Prostate gland (tissue), 2 donors: ENCODE results near the gene TRMT11. TPM values are rescaled to one million over a fixed set of nuclear protein-coding genes. Genes with fewer than 3 reads are reported as not detected.

ENCODE experiments used
- DNase-seq: peaks from one replicate; pipeline ENCODE4 v3.0.0-alpha.2; 2019; ENCODE audit warnings: low spot score
- H3K27ac ChIP-seq, 2 donors: fragments of 200-600 bp; sonication (generic); 2 replicates each; pipeline ENCODE4 v1.5.1; 2017 to 2019
- H3K27me3 ChIP-seq: fragments of 200-600 bp; sonication (generic); replicated peaks from 2 replicates; pipeline ENCODE4 v1.5.1; 2019; ENCODE audit not compliant: insufficient read depth
- H3K36me3 ChIP-seq, 2 donors: fragments of 200-600 bp; sonication (generic); 1 replicate in 1 of 2; 2 replicates in 1 of 2; pipeline versions ENCODE4 v1.5.1 to v1.8.1; 2017 to 2019
- H3K4me1 ChIP-seq: fragments of 200-600 bp; sonication (generic); replicated peaks from 2 replicates; pipeline ENCODE4 v1.5.1; 2019
- H3K4me3 ChIP-seq, 2 donors: fragments of 200-600 bp; sonication (generic); 2 replicates each; pipeline ENCODE4 v1.5.1; 2017 to 2019
- H3K9me3 ChIP-seq: fragments of 200-600 bp; sonication (generic); 2 replicates; pipeline ENCODE4 v1.5.1; 2017
- CTCF ChIP-seq, 4 experiments: fragments of 200-600 bp in 2 of 4; fragments of 450-650 bp in 2 of 4; sonication (generic) in 2 of 4; IDR thresholded peaks; 1 replicate in 3 of 4; 2 replicates in 1 of 4; pipeline ENCODE4 v1.5.1; 2016 to 2019; ENCODE audit warnings: antibody characterized with exemption in 4 of 4, mild to moderate bottlenecking in 2 of 4, moderate library complexity in 2 of 4
- POLR2A ChIP-seq: fragments of 450-650 bp; IDR thresholded peaks from one replicate; pipeline ENCODE4 v1.6.1; 2016; ENCODE audit warnings: antibody characterized with exemption, mild to moderate bottlenecking
- POLR2AphosphoS5 ChIP-seq: sonication (generic); formaldehyde crosslinking; IDR thresholded peaks from one replicate; pipeline ENCODE4 v1.6.1; 2017; ENCODE audit warnings: antibody characterized with exemption
- WGBS: methylation state at CpG from one replicate; pipeline ENCODE4 v1.1.5; 2018; 5-methylcytosine and 5-hydroxymethylcytosine counted together
- intact Hi-C: fragments of 100-400 bp; cut with DNase I; formaldehyde crosslinking; loops from one replicate; pipeline ENCODE4 v1.14.2; 2022
- total RNA-seq, 2 donors: library from RNA; depleted of rRNA; stranded (reverse); fragments of >200 nt; gene quantifications; one replicate each; pipeline ENCODE4 v1.1.0, GENCODE V29; 2016

Gene TRMT11
- total RNA-seq, 2 donors from 2014 or later, result 28.3 to 35.0 TPM

GRCh38 chr6:126035764-126036163 is 49.4 kb downstream of the TRMT11 start:
- no peaks in the 10 kb centered on the region for H3K36me3 ChIP-seq
- no peaks in the 10 kb centered on the region for H3K27me3 ChIP-seq
- no peaks in the 10 kb centered on the region for H3K9me3 ChIP-seq
- no peaks in the 10 kb centered on the region for H3K4me1 ChIP-seq
- intact Hi-C loops, result loop anchor here (5.0 to 10.0 kb wide), 2 partner anchors 42 to 1079 kb away; partner anchors contain the start of gene RSPO3
- no peak for DNase-seq
- H3K27ac ChIP-seq, result no peak overlapping the region
- H3K4me3 ChIP-seq, result no peak overlapping the region
- TF ChIP-seq POLR2A (no peak), CTCF (IDR thresholded peaks at IDR 0.05) (no peak), POLR2AphosphoS5 (no peak)
- 98% methylated on average over 2 of the region's 2 CpGs for WGBS

- Histone ChIP-seq H3K9me3 (no peaks in the 10 kb centered on the region), H3K4me3 (no peak overlapping the region), H3K4me1 (no peaks in the 10 kb centered on the region), H3K27me3 (no peaks in the 10 kb centered on the region), H3K36me3 (no peaks in the 10 kb centered on the region), H3K27ac (no peak overlapping the region)
- no peak for DNase-seq
- TF ChIP-seq CTCF (IDR thresholded peaks at IDR 0.05) (no peak), POLR2AphosphoS5 (no peak)
- intact Hi-C loops, result loop anchor here (5.0 to 10.0 kb wide), 2 partner anchors 39 to 1077 kb away; partner anchors contain the start of gene RSPO3
Measured at GRCh38 chr6:126038234-126038633, 51.9 kb downstream of the TRMT11 start.

GRCh38 chr6:126039284-126039683 is 52.9 kb downstream of the TRMT11 start:
- no peak overlapping the region for H3K27ac ChIP-seq
- intact Hi-C loops, result loop anchor here (5.0 to 10.0 kb wide), 2 partner anchors 38 to 1076 kb away; partner anchors contain the start of gene RSPO3
- H3K9me3 ChIP-seq, result no peaks in the 10 kb centered on the region
- DNase-seq, result no peak
- no peaks in the 10 kb centered on the region for H3K36me3 ChIP-seq
- no peaks in the 10 kb centered on the region for H3K4me1 ChIP-seq
- TF ChIP-seq POLR2A (no peak), CTCF (IDR thresholded peaks at IDR 0.05) (no peak), POLR2AphosphoS5 (no peak)
- no peak overlapping the region for H3K4me3 ChIP-seq
- WGBS, result 57% methylated on average over 2 of the region's 2 CpGs
- no peaks in the 10 kb centered on the region for H3K27me3 ChIP-seq

- Histone ChIP-seq H3K4me3 (no peak overlapping the region), H3K9me3 (no peaks in the 10 kb centered on the region), H3K27me3 (no peaks in the 10 kb centered on the region), H3K27ac (no peak overlapping the region), H3K36me3 (no peaks in the 10 kb centered on the region), H3K4me1 (no peaks in the 10 kb centered on the region)
- no peak for TF ChIP-seq CTCF (IDR thresholded peaks at IDR 0.05)
- no peak for TF ChIP-seq POLR2A
- no peak for TF ChIP-seq POLR2AphosphoS5
- intact Hi-C loops, result no loop called here
- no peak for DNase-seq
- 69% methylated on average over 4 of the region's 4 CpGs for WGBS
Measured at GRCh38 chr6:126040394-126040793, 54.1 kb downstream of the TRMT11 start.

- intact Hi-C loops, result no loop called here
- H3K4me1 ChIP-seq, result no peaks in the 10 kb centered on the region
- H3K27me3 ChIP-seq, result no peaks in the 10 kb centered on the region
- H3K27ac ChIP-seq, result no peak overlapping the region
- no peaks in the 10 kb centered on the region for H3K36me3 ChIP-seq
- TF ChIP-seq POLR2A, result no peak
- no peak for TF ChIP-seq POLR2AphosphoS5
- no peak for TF ChIP-seq CTCF (IDR thresholded peaks at IDR 0.05)
- H3K9me3 ChIP-seq, result no peaks in the 10 kb centered on the region
- no peak for DNase-seq
- H3K4me3 ChIP-seq, result no peak overlapping the region
- WGBS, result 77% methylated on average over 1 of the region's 1 CpG
Measured at GRCh38 chr6:126040826-126041225, 54.5 kb downstream of the TRMT11 start.
